Type B pancreatic cell (in vitro differentiated cells): ENCODE measurements around the gene BAIAP2. TPM values are rescaled to one million over a fixed set of nuclear protein-coding genes. Genes with fewer than 3 reads are reported as not detected.

Experiments
- DNase-seq: peaks from one replicate; pipeline ENCODE4 v3.0.0; 2021; ENCODE audit warnings: mixed read lengths; ENCODE audit not compliant: unreplicated experiment; ENCODE audit errors: extremely low spot score
- H3K27ac Mint-ChIP-seq: 2 replicates; pipeline ENCODE4 v1.8.0; 2021; ENCODE audit warnings: mild to moderate bottlenecking, mixed read lengths
- H3K27me3 Mint-ChIP-seq: 2 replicates; pipeline ENCODE4 v1.8.0; 2021; ENCODE audit warnings: mixed read lengths
- H3K36me3 Mint-ChIP-seq: 2 replicates; pipeline ENCODE4 v1.8.0; 2021; ENCODE audit warnings: mixed read lengths
- H3K4me1 Mint-ChIP-seq: one replicate; pipeline ENCODE4 v1.8.0; 2021; ENCODE audit warnings: mixed read lengths; ENCODE audit not compliant: unreplicated experiment
- H3K4me3 Mint-ChIP-seq: 2 replicates; pipeline ENCODE4 v1.8.0; 2021; ENCODE audit warnings: mild to moderate bottlenecking, mixed read lengths
- H3K9me3 Mint-ChIP-seq: 2 replicates; pipeline ENCODE4 v1.8.0; 2021; ENCODE audit warnings: mixed read lengths
- total RNA-seq: library from RNA; stranded (reverse); gene quantifications from 2 replicates; pipeline ENCODE4 v1.2.1, GENCODE V29; 2021; ENCODE audit warnings: low replicate concordance
- TF ChIP-seq, protein P1 (sequence below): fragments of 200-600 bp; sonication (generic); conservative IDR thresholded peaks from 2 replicates; pipeline ENCODE4 v1.5.0; 2021; ENCODE audit warnings: antibody characterized with exemption, mild to moderate bottlenecking

The BAIAP2 gene
- total RNA-seq, 1 donor from 2014 or later: 62.7 TPM

DNA sequence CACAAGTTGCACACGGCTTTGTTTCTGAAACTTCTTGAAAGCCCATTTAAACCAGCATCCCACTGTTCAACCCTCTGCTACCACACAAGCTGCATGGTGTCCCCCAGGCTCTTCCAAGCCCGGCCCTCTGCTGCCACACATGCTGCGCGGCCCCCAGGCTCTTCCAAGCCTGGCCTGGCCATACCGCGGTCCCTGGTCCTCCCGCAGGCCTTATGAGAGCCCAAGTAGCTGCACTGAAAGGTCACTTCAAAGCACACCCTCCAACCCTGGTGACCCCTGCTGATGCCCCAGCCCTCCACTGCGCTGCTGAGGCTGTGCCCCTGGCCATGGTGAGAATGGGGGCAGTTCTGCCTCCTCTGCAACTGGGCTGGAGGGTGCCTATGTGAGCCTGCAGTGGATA lies 104.5 kb downstream of the BAIAP2 start:
- no peak overlapping the region for H3K4me3 Mint-ChIP-seq
- H3K27me3 Mint-ChIP-seq: no peaks in the 10 kb centered on the region
- TF ChIP-seq, protein P1, sequence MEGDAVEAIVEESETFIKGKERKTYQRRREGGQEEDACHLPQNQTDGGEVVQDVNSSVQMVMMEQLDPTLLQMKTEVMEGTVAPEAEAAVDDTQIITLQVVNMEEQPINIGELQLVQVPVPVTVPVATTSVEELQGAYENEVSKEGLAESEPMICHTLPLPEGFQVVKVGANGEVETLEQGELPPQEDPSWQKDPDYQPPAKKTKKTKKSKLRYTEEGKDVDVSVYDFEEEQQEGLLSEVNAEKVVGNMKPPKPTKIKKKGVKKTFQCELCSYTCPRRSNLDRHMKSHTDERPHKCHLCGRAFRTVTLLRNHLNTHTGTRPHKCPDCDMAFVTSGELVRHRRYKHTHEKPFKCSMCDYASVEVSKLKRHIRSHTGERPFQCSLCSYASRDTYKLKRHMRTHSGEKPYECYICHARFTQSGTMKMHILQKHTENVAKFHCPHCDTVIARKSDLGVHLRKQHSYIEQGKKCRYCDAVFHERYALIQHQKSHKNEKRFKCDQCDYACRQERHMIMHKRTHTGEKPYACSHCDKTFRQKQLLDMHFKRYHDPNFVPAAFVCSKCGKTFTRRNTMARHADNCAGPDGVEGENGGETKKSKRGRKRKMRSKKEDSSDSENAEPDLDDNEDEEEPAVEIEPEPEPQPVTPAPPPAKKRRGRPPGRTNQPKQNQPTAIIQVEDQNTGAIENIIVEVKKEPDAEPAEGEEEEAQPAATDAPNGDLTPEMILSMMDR: no peak
- H3K27ac Mint-ChIP-seq: peak overlapping the region; percentile 58
- no peaks in the 10 kb centered on the region for H3K9me3 Mint-ChIP-seq
- no peak for DNase-seq
- H3K36me3 Mint-ChIP-seq: no peaks in the 10 kb centered on the region
- H3K4me1 Mint-ChIP-seq: no peaks in the 10 kb centered on the region

DNA sequence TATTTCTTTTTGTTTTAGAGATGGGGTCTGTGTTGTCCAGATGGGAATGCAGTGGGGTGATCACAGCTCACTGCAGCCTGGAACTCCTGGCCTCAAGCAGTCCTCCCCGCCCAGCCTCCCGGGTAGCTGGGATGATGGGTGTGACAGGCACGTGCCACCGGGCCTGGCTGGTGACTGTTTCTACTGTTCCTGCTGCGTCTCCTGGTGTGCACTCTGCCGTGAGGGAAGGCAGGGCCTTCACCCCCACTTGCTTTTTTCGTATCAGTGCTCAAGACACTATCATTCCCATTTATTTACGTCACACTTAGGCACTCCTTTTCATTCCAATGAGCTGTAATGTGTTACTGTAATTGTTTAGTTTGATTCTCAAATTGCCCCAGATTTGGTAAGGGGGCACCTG lies 105.1 kb downstream of the BAIAP2 start:
- TF ChIP-seq, protein P1: no peak
- no peak overlapping the region for H3K4me3 Mint-ChIP-seq
- H3K4me1 Mint-ChIP-seq: no peaks in the 10 kb centered on the region
- H3K36me3 Mint-ChIP-seq: no peaks in the 10 kb centered on the region
- H3K9me3 Mint-ChIP-seq: no peaks in the 10 kb centered on the region
- no peak overlapping the region for H3K27ac Mint-ChIP-seq
- DNase-seq: no peak
- no peaks in the 10 kb centered on the region for H3K27me3 Mint-ChIP-seq

DNA sequence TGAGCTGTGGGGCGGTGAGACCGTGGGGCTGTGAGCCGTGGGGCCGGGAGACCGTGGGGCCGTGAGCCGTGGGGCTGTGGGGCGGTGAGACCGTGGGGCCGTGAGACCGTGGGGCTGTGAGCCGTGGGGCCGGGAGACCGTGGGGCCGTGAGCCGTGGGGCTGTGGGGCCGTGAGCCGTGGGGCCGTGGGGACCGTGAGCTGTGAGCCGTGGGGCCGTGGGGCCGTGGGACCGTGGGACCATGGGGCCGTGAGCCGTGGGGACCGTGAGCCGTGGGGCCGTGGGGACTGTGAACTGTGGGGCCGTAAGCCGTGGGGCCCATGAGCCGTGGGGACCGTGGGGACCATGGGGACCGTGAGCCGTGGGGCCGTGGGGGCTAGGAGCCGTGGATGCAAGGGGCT lies 105.7 kb downstream of the BAIAP2 start:
- no peak for DNase-seq
- H3K9me3 Mint-ChIP-seq: no peaks in the 10 kb centered on the region
- TF ChIP-seq, protein P1: no peak
- no peaks in the 10 kb centered on the region for H3K4me1 Mint-ChIP-seq
- H3K4me3 Mint-ChIP-seq: no peak overlapping the region
- H3K27ac Mint-ChIP-seq: no peak overlapping the region
- H3K36me3 Mint-ChIP-seq: no peaks in the 10 kb centered on the region
- no peaks in the 10 kb centered on the region for H3K27me3 Mint-ChIP-seq

DNA sequence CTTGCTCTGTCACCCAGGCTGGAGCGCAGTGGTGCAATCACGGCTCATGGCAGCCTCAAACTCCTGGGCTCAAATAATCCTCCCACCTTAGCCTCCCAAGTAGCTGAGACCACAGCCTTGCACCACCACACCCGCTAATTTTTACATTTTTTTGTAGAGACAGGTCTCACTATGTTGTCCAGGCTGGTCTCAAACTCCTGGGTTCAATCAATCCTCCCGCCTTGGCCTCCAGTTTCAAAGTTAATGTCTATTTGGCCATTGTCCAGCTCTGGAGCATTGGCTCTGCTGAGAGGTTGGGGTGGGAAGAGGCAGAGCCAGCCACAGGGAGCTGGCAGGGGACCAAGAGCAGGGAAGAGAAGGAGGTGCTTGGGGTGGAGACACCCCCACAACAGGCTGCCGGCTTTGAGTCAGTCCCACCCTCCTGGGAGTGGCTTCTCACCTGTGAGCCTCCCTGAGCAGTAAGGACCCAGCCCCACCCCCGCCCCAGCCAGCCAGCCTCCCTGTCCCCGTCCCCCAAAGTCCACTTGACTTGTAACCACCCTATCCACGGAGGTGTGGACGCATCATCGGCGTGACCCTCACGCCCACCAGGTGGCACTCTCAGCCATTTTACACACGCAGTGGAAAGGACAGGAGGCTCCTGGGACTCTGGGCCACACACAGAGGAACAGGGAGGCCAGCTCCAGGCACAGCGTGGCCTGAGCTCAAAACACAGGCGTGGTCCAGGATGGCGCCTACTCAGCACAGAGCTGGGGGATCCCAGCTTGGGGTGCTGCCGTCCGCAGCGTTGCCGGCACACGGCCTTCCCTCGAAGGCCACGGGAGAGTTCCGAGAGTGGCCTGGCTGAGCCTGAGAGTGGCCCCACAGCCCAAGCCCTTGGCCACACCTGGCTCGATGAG lies 107.6 kb downstream of the BAIAP2 start:
- H3K36me3 Mint-ChIP-seq: no peaks in the 10 kb centered on the region
- no peaks in the 10 kb centered on the region for H3K27me3 Mint-ChIP-seq
- no peak overlapping the region for H3K27ac Mint-ChIP-seq
- H3K4me3 Mint-ChIP-seq: no peak overlapping the region
- TF ChIP-seq, protein P1: peak; percentile 80
- no peaks in the 10 kb centered on the region for H3K9me3 Mint-ChIP-seq
- no peak for DNase-seq
- H3K4me1 Mint-ChIP-seq: no peaks in the 10 kb centered on the region

DNA sequence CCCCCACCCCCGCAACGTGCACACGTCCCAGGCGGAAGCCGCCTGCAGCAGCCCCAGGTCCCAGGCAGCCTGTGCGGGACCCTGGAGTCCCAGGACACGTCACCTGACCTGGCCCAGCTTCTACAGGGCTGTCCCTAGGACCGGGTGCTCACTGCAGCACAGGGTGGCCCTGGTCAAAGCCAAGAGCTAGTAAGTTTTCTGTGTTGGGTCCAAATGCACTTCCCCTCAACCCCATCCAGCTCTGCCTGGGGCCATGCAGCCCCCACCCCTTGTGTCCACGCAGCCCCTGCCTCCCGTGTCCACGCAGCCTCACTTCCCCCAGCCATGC lies 108.2 kb downstream of the BAIAP2 start:
- TF ChIP-seq, protein P1: no peak
- DNase-seq: no peak
- no peaks in the 10 kb centered on the region for H3K27me3 Mint-ChIP-seq
- no peaks in the 10 kb centered on the region for H3K4me1 Mint-ChIP-seq
- H3K9me3 Mint-ChIP-seq: no peaks in the 10 kb centered on the region
- no peak overlapping the region for H3K27ac Mint-ChIP-seq
- no peak overlapping the region for H3K4me3 Mint-ChIP-seq
- no peaks in the 10 kb centered on the region for H3K36me3 Mint-ChIP-seq
